Natural killer cell (primary cell): Measurements from ENCODE around the gene GIGYF1. TPM values are rescaled to one million over a fixed set of nuclear protein-coding genes. Genes with fewer than 3 reads are reported as not detected.

Experiments used
- ATAC-seq, 3 donors: fragments of 150-1000 bp in 2 of 3; fragments of 200-7000 bp in 1 of 3; cut with Tn5 transposase; 1 replicate in 1 of 3; 2 replicates in 2 of 3; pipeline ENCODE4 v1.10.0; 2021; ENCODE audit warnings: mild to moderate bottlenecking in 2 of 3, moderate library complexity in 2 of 3
- DNase-seq, 2 donors: peaks; one replicate each; pipeline versions ENCODE4 v3.0.0 to v3.0.0-alpha.2; 2013 to 2021; ENCODE audit warnings: mixed read lengths in 1 of 2
- H3K27ac ChIP-seq: one replicate; pipeline ENCODE4 v1.5.1; 2013; ENCODE audit warnings: mild to moderate bottlenecking, low read length
- H3K27me3 ChIP-seq: one replicate; pipeline ENCODE4 v1.6.1; 2013; ENCODE audit warnings: low read length; ENCODE audit not compliant: control insufficient read depth, insufficient read depth
- H3K36me3 ChIP-seq: one replicate; pipeline ENCODE4 v1.6.1; 2013; ENCODE audit warnings: low read length; ENCODE audit not compliant: control insufficient read depth, insufficient read depth
- H3K4me1 ChIP-seq: one replicate; pipeline ENCODE4 v1.6.1; 2013; ENCODE audit warnings: low read length; ENCODE audit not compliant: control insufficient read depth, insufficient read depth
- H3K4me3 ChIP-seq: one replicate; pipeline ENCODE4 v1.5.1; 2013; ENCODE audit warnings: low read length
- H3K9me3 ChIP-seq: one replicate; pipeline ENCODE4 v1.6.1; 2013; ENCODE audit warnings: low read length; ENCODE audit not compliant: control insufficient read depth, insufficient read depth
- H3K27ac Mint-ChIP-seq, 2 donors: one replicate each; pipeline ENCODE4 v1.8.0; 2022; ENCODE audit warnings: mild to moderate bottlenecking in 2 of 2, mixed read lengths in 2 of 2, moderate library complexity in 1 of 2
- H3K27me3 Mint-ChIP-seq, 2 donors: one replicate each; pipeline ENCODE4 v1.8.0; 2022; ENCODE audit warnings: low read depth in 2 of 2, mixed read lengths in 2 of 2
- H3K36me3 Mint-ChIP-seq: one replicate; pipeline ENCODE4 v1.8.0; 2022; ENCODE audit warnings: mixed read lengths
- H3K4me1 Mint-ChIP-seq, 2 donors: one replicate each; pipeline ENCODE4 v1.8.0; 2022; ENCODE audit warnings: mixed read lengths in 2 of 2
- H3K4me3 Mint-ChIP-seq: one replicate; pipeline ENCODE4 v1.8.0; 2022; ENCODE audit warnings: mild to moderate bottlenecking, moderate library complexity, mixed read lengths
- H3K9me3 Mint-ChIP-seq, 2 donors: one replicate each; pipeline ENCODE4 v1.8.0; 2022; ENCODE audit warnings: mixed read lengths in 2 of 2
- WGBS: methylation state at CpG from one replicate; pipeline ENCODE4 v1.1.7; 2013; ENCODE audit warnings: missing lambda C conversion rate; ENCODE audit not compliant: insufficient coverage; 5-methylcytosine and 5-hydroxymethylcytosine counted together
- intact Hi-C: fragments of 100-400 bp; cut with micrococcal nuclease; formaldehyde crosslinking; loops from one replicate; pipeline ENCODE4 v1.14.2; 2022
- total RNA-seq, 4 donors: library from RNA; stranded (reverse); fragments of 120-200 nt in 1 of 4; gene quantifications; one replicate each; pipeline versions ENCODE4 v1.2.3 to v1.2.4, GENCODE V29; 2013 to 2022
- TF ChIP-seq, protein P1 (sequence below): fragments of 200-600 bp; IDR thresholded peaks from one replicate; pipeline ENCODE4 v1.8.0; 2022; ENCODE audit warnings: antibody characterized with exemption

The GIGYF1 gene
- total RNA-seq, 3 donors from 2014 or later (not counting 1 experiment from before 2014, with no cell fraction given), result 92.0 to 102 (median 101) TPM

DNA sequence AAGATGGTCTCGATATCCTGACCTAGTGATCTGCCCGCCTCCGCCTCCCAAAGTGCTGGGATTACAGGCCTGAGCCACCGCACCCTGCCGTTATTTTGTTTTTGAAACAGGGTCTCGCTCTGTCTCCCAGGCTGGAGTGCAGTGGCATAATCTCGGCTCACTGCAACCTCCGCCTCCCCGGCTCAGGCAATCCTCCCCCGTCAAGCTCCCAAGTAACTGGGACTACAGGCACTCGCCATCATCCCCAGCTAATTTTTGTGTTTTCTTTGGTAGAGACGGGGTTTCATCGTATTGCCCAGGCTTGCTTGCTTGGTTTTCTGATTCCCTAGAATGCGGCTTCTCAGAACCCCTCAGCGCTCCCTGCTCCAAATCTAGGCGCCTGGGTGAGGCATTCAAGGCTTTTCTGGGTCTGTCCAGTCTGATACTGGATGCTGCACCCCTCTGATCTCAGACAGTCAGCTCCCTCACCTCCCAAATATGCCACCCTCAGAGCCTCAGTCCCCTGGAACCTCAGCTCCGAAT is 54.0 kb downstream of the GIGYF1 start:
- no peak overlapping the region for H3K27ac ChIP-seq
- H3K36me3 ChIP-seq, result no peaks in the 10 kb centered on the region
- H3K27me3 Mint-ChIP-seq, result peaks cover 0 to 2% of the 10 kb centered on the region in 2 donors
- TF ChIP-seq, protein P1, sequence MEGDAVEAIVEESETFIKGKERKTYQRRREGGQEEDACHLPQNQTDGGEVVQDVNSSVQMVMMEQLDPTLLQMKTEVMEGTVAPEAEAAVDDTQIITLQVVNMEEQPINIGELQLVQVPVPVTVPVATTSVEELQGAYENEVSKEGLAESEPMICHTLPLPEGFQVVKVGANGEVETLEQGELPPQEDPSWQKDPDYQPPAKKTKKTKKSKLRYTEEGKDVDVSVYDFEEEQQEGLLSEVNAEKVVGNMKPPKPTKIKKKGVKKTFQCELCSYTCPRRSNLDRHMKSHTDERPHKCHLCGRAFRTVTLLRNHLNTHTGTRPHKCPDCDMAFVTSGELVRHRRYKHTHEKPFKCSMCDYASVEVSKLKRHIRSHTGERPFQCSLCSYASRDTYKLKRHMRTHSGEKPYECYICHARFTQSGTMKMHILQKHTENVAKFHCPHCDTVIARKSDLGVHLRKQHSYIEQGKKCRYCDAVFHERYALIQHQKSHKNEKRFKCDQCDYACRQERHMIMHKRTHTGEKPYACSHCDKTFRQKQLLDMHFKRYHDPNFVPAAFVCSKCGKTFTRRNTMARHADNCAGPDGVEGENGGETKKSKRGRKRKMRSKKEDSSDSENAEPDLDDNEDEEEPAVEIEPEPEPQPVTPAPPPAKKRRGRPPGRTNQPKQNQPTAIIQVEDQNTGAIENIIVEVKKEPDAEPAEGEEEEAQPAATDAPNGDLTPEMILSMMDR, result no peak
- no peaks in the 10 kb centered on the region for H3K9me3 ChIP-seq
- H3K36me3 Mint-ChIP-seq, result no peaks in the 10 kb centered on the region
- no peak overlapping the region for H3K4me3 Mint-ChIP-seq
- intact Hi-C loops, result no loop called here
- no peaks in the 10 kb centered on the region for H3K4me1 Mint-ChIP-seq
- no peaks in the 10 kb centered on the region for H3K27me3 ChIP-seq
- H3K4me1 ChIP-seq, result no peaks in the 10 kb centered on the region
- WGBS, result 95% methylated on average over 17 of the region's 17 CpGs
- H3K27ac Mint-ChIP-seq, result no peak overlapping the region
- DNase-seq, result no peak
- ATAC-seq, result no peak
- no peaks in the 10 kb centered on the region for H3K9me3 Mint-ChIP-seq
- H3K4me3 ChIP-seq, result no peak overlapping the region

DNA sequence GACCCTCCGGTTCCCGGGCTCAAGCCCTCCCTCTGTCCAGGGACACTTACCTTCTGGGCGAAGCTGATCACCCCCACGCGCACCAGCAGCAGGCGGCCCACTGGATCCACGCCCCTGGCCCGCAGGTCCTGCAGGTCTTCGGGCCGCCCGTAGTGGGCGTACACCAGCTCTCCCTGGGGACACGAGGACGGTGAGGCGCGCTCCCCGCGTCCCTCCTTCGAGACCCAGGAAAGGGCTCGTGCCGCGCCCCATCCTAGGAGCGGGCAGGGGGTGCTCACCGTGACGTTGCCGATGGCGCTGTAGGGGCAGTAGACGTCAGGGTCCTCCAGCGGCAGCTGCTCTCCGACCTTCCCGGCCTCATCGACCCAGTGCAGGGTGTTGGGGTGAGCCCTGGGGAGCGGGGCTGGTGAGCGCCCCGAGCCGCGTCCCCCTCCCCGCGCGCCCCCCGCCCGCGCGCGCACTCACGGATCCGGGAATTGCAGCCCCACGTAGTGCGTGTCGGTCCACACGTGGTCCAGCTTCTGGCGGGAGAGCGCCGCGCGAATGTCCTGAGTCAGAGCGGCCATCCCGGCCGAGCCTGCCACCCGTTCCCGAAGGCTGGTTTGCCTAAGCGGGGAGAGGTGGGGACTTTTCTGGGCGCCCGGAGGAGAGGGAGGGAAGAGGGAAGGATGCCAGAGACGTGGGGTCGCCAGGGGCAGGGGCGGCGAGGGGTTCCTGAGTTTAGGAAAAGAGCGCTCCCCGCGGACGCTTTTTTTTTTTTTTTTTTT is 60.9 kb downstream of the GIGYF1 start:
- TF ChIP-seq, protein P1, result peak; percentile 31
- Histone ChIP-seq H3K27me3 (no peaks in the 10 kb centered on the region), H3K4me3 (peak overlapping the region; percentile 88), H3K27ac (peak overlapping the region; percentile 56), H3K4me1 (peaks cover 14% of the 10 kb centered on the region), H3K36me3 (no peaks in the 10 kb centered on the region), H3K9me3 (no peaks in the 10 kb centered on the region)
- ATAC-seq, result peak; percentile 77 to 81 (median 79)
- DNase-seq, result peak; percentile 37 to 78
- no peaks in the 10 kb centered on the region for H3K36me3 Mint-ChIP-seq
- WGBS, result 1% methylated on average over 72 of the region's 72 CpGs
- no peaks in the 10 kb centered on the region for H3K9me3 Mint-ChIP-seq
- H3K4me1 Mint-ChIP-seq, result peaks cover 11 to 32% of the 10 kb centered on the region in 2 donors
- intact Hi-C loops, result loop anchor here (5.0 kb wide), 2 partner anchors 39 to 59 kb away; partner anchors contain the start of genes GIGYF1 and GNB2
- H3K27me3 Mint-ChIP-seq, result peaks cover 0 to 4% of the 10 kb centered on the region in 2 donors
- peak overlapping the region; percentile 86 for H3K4me3 Mint-ChIP-seq
- peak overlapping the region in 1 of 2 donors; percentile 34 for H3K27ac Mint-ChIP-seq

DNA sequence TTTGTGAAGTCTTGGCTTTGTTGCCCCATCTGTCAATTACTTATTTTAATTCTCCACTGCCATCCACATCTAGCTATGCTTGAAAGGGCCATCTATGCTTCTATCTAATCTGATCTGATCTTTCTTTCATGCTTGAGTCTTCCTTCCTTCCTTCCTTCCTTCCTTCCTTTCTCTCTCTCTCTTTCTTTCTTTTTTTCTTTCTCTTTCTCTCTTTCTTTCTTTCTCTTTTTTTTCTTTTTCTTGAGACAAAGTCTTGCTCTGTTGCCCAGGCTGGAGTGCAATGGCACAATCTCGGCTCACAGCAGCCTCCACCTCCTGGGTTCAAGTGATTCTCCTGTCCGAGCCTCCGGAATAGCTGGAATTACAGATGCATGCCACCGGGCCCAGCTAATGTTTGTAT is 64.0 kb downstream of the GIGYF1 start:
- intact Hi-C loops, result loop anchor here (5.0 kb wide), 2 partner anchors 42 to 62 kb away; partner anchors contain the start of genes GIGYF1 and GNB2
- ATAC-seq, result no peak
- Histone ChIP-seq H3K9me3 (no peaks in the 10 kb centered on the region), H3K27me3 (no peaks in the 10 kb centered on the region), H3K4me3 (no peak overlapping the region), H3K27ac (no peak overlapping the region), H3K36me3 (no peaks in the 10 kb centered on the region), H3K4me1 (peaks cover 34% of the 10 kb centered on the region)
- Mint-ChIP-seq H3K36me3 (no peaks in the 10 kb centered on the region), H3K4me1 (peaks cover 11 to 48% of the 10 kb centered on the region in 2 donors), H3K27me3 (peaks cover 0 to 4% of the 10 kb centered on the region in 2 donors), H3K4me3 (no peak overlapping the region), H3K27ac (peak overlapping the region in 1 of 2 donors; percentile 7), H3K9me3 (no peaks in the 10 kb centered on the region)
- WGBS, result 97% methylated on average over 4 of the region's 4 CpGs
- no peak for DNase-seq
- TF ChIP-seq, protein P1, result no peak

Other genes with a start within 250 kb of the GIGYF1 start
- 1 to 10 TPM; 2.3 to 4.1 (median 3.9) TPM for gene SPACDR, start 230.0 kb downstream of the GIGYF1 start, total RNA-seq
- 100 to 1,000 TPM; 140 to 173 (median 168) TPM for gene TSC22D4, start 215.0 kb downstream of the GIGYF1 start, total RNA-seq
- under 1 TPM in 2 of 3 donors, not detected in 1; 0.12 to 0.13 TPM for gene NYAP1, start 210.3 kb downstream of the GIGYF1 start, total RNA-seq
- 10 to 100 TPM; 21.5 to 32.6 (median 22.2) TPM for gene AGFG2, start 155.0 kb downstream of the GIGYF1 start, total RNA-seq
- gene SAP25, start 120.3 kb downstream of the GIGYF1 start, total RNA-seq, result 10 to 100 TPM; 25.9 to 46.4 (median 32.5) TPM
- gene LRCH4, start 108.1 kb downstream of the GIGYF1 start, total RNA-seq, result 100 to 1,000 TPM; 282 to 296 (median 289) TPM
- gene FBXO24, start 107.9 kb downstream of the GIGYF1 start, total RNA-seq, result under 1 TPM; 0.45 to 0.94 (median 0.88) TPM
- 10 to 100 TPM; 18.4 to 24.8 (median 21.7) TPM for gene PCOLCE, start 91.9 kb downstream of the GIGYF1 start, total RNA-seq
- 10 to 100 TPM; 14.5 to 15.9 (median 15.5) TPM for gene MOSPD3, start 81.7 kb downstream of the GIGYF1 start, total RNA-seq
- 10 to 100 TPM in 2 of 3 donors, 1 to 10 TPM in 1; 9.8 to 13.8 (median 12.0) TPM for gene TFR2, start 52.7 kb downstream of the GIGYF1 start, total RNA-seq
- not detected for gene ACTL6B, start 37.8 kb downstream of the GIGYF1 start, total RNA-seq
- 100 to 1,000 TPM; 194 to 227 (median 212) TPM for gene GNB2, start 20.5 kb downstream of the GIGYF1 start, total RNA-seq
- gene POP7, start 11.9 kb upstream of the GIGYF1 start, total RNA-seq, result 10 to 100 TPM; 17.6 to 22.1 (median 17.6) TPM
- gene EPO, start 26.2 kb upstream of the GIGYF1 start, total RNA-seq, result not detected
- gene ZAN, start 39.3 kb upstream of the GIGYF1 start, total RNA-seq, result not detected
- 1 to 10 TPM in 1 of 3 donors, under 1 TPM in 2; 0.66 to 1.5 (median 0.88) TPM for gene EPHB4, start 133.3 kb upstream of the GIGYF1 start, total RNA-seq
- gene SLC12A9, start 158.5 kb upstream of the GIGYF1 start, total RNA-seq, result 10 to 100 TPM; 35.0 to 44.2 (median 38.1) TPM
- 1 to 10 TPM; 1.1 to 3.5 (median 1.5) TPM for gene TRIP6, start 173.1 kb upstream of the GIGYF1 start, total RNA-seq
- 100 to 1,000 TPM; 281 to 307 (median 288) TPM for gene SRRT, start 180.9 kb upstream of the GIGYF1 start, total RNA-seq
- 1 to 10 TPM; 1.0 to 1.9 (median 1.3) TPM for gene UFSP1, start 195.5 kb upstream of the GIGYF1 start, total RNA-seq
- gene ACHE, start 201.6 kb upstream of the GIGYF1 start, total RNA-seq, result under 1 TPM; 0.18 to 0.84 (median 0.47) TPM